ENCODE measurements around the gene CDH2. TPM values are rescaled to one million over a fixed set of nuclear protein-coding genes. Genes with fewer than 3 reads are reported as not detected.

CDH2 gene
- total and polyA plus RNA-seq, 2 experiments from 2014 or later = 14.7 to 36.9 TPM

- H4K20me1 ChIP-seq (replicated peaks; ENCODE audit: insufficient read depth) = no peaks in the 10 kb centered on the region
- H3K79me2 ChIP-seq (replicated peaks; ENCODE audit: insufficient read depth) = no peaks in the 10 kb centered on the region
- no peak for DNase-seq (ENCODE audit: low spot score)
- H3K4me1 ChIP-seq (ENCODE audit: insufficient read depth) = peaks cover 13% of the 10 kb centered on the region; the same call in 1 of the 2 replicates
- TF ChIP-seq ZNF114 (CRISPR knock-in tag; IDR thresholded peaks at IDR 0.05) = no peak
- no peak for TF ChIP-seq ZNF462 (CRISPR knock-in tag; IDR thresholded peaks at IDR 0.05)
- no peak for TF ChIP-seq EZH2 (IDR thresholded peaks at IDR 0.05; ENCODE audit: low read depth, unreplicated experiment)
- no peak for TF ChIP-seq STAT1 (IDR thresholded peaks at IDR 0.05; ENCODE audit: unreplicated experiment)
- TF ChIP-seq JUNB (IDR thresholded peaks at IDR 0.05; ENCODE audit: unreplicated experiment) = no peak
- no peak for TF ChIP-seq CTCF (conservative IDR thresholded peaks at IDR 0.05; ENCODE audit: low read depth in 2 of 2)
- TF ChIP-seq NANOG (IDR thresholded peaks at IDR 0.05; ENCODE audit: borderline replicate concordance) = no peak
- no peak for TF ChIP-seq ZNF331 (CRISPR knock-in tag; IDR thresholded peaks at IDR 0.05; ENCODE audit: low read depth)
- no peak for TF ChIP-seq CREB1 (CRISPR knock-in tag; IDR thresholded peaks at IDR 0.05; ENCODE audit: low read depth)
- TF ChIP-seq REST (IDR thresholded peaks at IDR 0.05; ENCODE audit: unreplicated experiment) = no peak
- no peak for TF ChIP-seq POLR2AphosphoS5 (IDR thresholded peaks at IDR 0.05; ENCODE audit: low read depth)
- TF ChIP-seq EZH2phosphoT487 (IDR thresholded peaks at IDR 0.05; ENCODE audit: unreplicated experiment) = no peak
- no peak for TF ChIP-seq ETS1 (IDR thresholded peaks at IDR 0.05)
- Mint-ChIP-seq H3K4me3 (no peak overlapping the region), H3K4me1 (peaks cover 6% of the 10 kb centered on the region), H3K36me3 (ENCODE audit: low read depth) (no peaks in the 10 kb centered on the region), H3K27me3 (ENCODE audit: insufficient read depth, low read depth, poor library complexity) (peaks cover 2% of the 10 kb centered on the region), H3K27ac (no peak overlapping the region), H3K9me3 (no peaks in the 10 kb centered on the region)
- no peak overlapping the region for H3K27ac ChIP-seq (ENCODE audit: low read depth)
- no peaks in the 10 kb centered on the region for H3F3A ChIP-seq (replicated peaks; ENCODE audit: low read depth)
- no peak overlapping the region for H3K4me3 ChIP-seq
- no peak for ATAC-seq
- no peaks in the 10 kb centered on the region for H3K9me2 ChIP-seq (ENCODE audit: insufficient read depth)
- no peaks in the 10 kb centered on the region for H3K36me3 ChIP-seq (ENCODE audit: insufficient read depth)
- H3K27me3 ChIP-seq (ENCODE audit: insufficient read depth) = no peaks in the 10 kb centered on the region
- no peak overlapping the region for H2AFZ ChIP-seq
- no peak overlapping the region for H3K4me2 ChIP-seq
Measured at GRCh38 chr18:28009589-28009988, 167.3 kb downstream of the CDH2 start.
